Measurements from ENCODE around the gene GPR84.
A peak's percentile ranks its signal among the peaks of the same experiment; 100 is the strongest.

The GPR84 gene

GRCh38 chr12:54389607-54390175 is 25.4 kb upstream of the GPR84 start:
- Histone ChIP-seq H3F3A (ENCODE audit: control insufficient read depth, insufficient read depth) (no peaks in the 10 kb centered on the region), H3K4me2 (ENCODE audit: low read length) (peak overlapping the region; percentile 98; the same call in 1 of the 2 replicates), H3K9me2 (replicated peaks; ENCODE audit: control insufficient read depth, low read length) (no peaks in the 10 kb centered on the region), H3K36me3 (ENCODE audit: control insufficient read depth, low read length) (no peaks in the 10 kb centered on the region), H3K79me2 (ENCODE audit: control insufficient read depth, low read length) (no peaks in the 10 kb centered on the region), H3K27ac (ENCODE audit: low read depth, low read length) (no peak overlapping the region), H4K20me1 (ENCODE audit: control insufficient read depth, insufficient read depth, low read depth, low read length) (no peaks in the 10 kb centered on the region), H3K9me3 (ENCODE audit: control insufficient read depth, insufficient read depth, low read length) (no peaks in the 10 kb centered on the region), H3K4me3 (ENCODE audit: low read length) (no peak overlapping the region), H3K4me1 (ENCODE audit: control insufficient read depth, low read length) (peaks cover 31% of the 10 kb centered on the region), H3K27me3 (ENCODE audit: control insufficient read depth, low read length) (no peaks in the 10 kb centered on the region)
- TF ChIP-seq, protein P1, sequence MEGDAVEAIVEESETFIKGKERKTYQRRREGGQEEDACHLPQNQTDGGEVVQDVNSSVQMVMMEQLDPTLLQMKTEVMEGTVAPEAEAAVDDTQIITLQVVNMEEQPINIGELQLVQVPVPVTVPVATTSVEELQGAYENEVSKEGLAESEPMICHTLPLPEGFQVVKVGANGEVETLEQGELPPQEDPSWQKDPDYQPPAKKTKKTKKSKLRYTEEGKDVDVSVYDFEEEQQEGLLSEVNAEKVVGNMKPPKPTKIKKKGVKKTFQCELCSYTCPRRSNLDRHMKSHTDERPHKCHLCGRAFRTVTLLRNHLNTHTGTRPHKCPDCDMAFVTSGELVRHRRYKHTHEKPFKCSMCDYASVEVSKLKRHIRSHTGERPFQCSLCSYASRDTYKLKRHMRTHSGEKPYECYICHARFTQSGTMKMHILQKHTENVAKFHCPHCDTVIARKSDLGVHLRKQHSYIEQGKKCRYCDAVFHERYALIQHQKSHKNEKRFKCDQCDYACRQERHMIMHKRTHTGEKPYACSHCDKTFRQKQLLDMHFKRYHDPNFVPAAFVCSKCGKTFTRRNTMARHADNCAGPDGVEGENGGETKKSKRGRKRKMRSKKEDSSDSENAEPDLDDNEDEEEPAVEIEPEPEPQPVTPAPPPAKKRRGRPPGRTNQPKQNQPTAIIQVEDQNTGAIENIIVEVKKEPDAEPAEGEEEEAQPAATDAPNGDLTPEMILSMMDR (IDR thresholded peaks at IDR 0.05; ENCODE audit: low read depth, low read length, poor library complexity, severe bottlenecking) = no peak

DNA sequence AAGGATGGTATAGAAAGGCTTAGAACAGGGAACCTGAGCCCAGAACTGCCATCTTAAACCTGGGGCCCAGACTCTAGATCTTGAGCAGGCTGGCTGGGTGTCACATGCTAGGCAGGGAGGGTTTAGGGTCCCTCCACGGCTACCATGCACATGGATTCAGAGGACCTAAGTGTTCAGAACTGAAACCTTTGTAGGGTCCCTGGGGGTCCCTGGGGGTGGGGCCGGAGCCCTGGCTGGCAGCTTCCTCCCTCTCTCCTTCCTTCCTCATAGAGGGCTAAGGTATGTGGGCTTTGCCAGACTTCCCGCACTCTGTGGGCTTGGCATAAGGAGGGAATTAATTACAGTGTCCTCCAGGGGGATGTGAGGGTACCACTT is 24.8 kb upstream of the GPR84 start:
- Histone ChIP-seq H3K4me1 (ENCODE audit: control insufficient read depth, low read length) (peaks cover 36% of the 10 kb centered on the region), H3K4me2 (ENCODE audit: low read length) (no peak overlapping the region), H3K9me3 (ENCODE audit: control insufficient read depth, insufficient read depth, low read length) (no peaks in the 10 kb centered on the region), H3K27ac (ENCODE audit: low read depth, low read length) (no peak overlapping the region), H3K27me3 (ENCODE audit: control insufficient read depth, low read length) (no peaks in the 10 kb centered on the region), H3K79me2 (ENCODE audit: control insufficient read depth, low read length) (no peaks in the 10 kb centered on the region), H3F3A (ENCODE audit: control insufficient read depth, insufficient read depth) (no peaks in the 10 kb centered on the region), H3K9me2 (replicated peaks; ENCODE audit: control insufficient read depth, low read length) (no peaks in the 10 kb centered on the region), H3K36me3 (ENCODE audit: control insufficient read depth, low read length) (no peaks in the 10 kb centered on the region), H3K4me3 (ENCODE audit: low read length) (no peak overlapping the region), H4K20me1 (ENCODE audit: control insufficient read depth, insufficient read depth, low read depth, low read length) (no peaks in the 10 kb centered on the region)
- TF ChIP-seq EZH2phosphoT487 (IDR thresholded peaks at IDR 0.05; ENCODE audit: borderline replicate concordance, low read length) = no peak
- TF ChIP-seq, protein P1 (IDR thresholded peaks at IDR 0.05; ENCODE audit: low read depth, low read length, poor library complexity, severe bottlenecking) = no peak

DNA sequence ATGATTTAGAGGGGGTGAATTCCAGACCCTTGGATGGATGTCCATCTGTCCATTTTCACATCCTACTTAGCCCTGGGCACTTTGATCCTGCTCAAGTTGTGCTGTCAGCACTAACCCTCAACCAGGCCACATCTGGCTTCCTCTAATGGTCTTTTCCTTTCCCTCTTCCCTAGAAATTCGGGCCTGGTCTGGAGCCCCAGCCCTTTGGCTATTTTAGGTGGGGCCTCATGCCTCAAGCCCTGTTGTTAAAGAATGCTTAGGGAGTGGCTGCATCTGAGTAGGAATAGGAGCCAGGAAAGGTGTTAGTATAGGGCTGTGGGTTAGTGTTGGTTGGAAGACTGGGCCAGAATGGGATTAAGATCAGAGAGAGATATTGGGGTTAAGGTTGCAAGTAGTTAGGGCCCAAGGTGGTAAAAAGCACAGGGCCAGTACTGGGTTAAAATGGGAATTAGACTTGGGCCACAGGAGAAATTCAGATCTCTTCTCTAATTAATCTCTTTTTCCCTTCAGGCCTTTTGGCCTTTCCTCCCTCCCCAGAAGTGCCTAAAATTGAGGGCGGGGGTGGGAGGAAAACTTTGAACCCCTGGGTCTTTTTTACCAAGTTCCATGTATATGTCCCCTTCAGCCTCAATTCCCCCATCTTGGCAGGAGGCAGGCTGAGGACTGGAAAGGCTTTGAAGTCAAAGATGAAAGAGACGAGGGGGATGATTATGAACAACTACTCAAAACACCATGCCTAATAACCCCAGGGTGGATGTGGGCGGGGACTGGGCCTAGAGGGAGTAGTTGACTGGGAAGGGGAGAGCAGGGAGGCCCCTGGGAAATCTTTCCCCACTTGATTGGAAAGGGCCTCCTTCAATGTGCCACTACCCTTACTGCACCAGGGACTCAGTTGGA is 24.2 kb upstream of the GPR84 start:
- Histone ChIP-seq H3K9me3 (ENCODE audit: control insufficient read depth, insufficient read depth, low read length) (no peaks in the 10 kb centered on the region), H3K79me2 (ENCODE audit: control insufficient read depth, low read length) (no peaks in the 10 kb centered on the region), H3K36me3 (ENCODE audit: control insufficient read depth, low read length) (no peaks in the 10 kb centered on the region), H3K9me2 (replicated peaks; ENCODE audit: control insufficient read depth, low read length) (no peaks in the 10 kb centered on the region), H3F3A (ENCODE audit: control insufficient read depth, insufficient read depth) (no peaks in the 10 kb centered on the region), H3K27me3 (ENCODE audit: control insufficient read depth, low read length) (no peaks in the 10 kb centered on the region), H3K4me2 (ENCODE audit: low read length) (no peak overlapping the region), H3K4me1 (ENCODE audit: control insufficient read depth, low read length) (peaks cover 36% of the 10 kb centered on the region), H3K27ac (ENCODE audit: low read depth, low read length) (no peak overlapping the region), H3K4me3 (ENCODE audit: low read length) (no peak overlapping the region), H4K20me1 (ENCODE audit: control insufficient read depth, insufficient read depth, low read depth, low read length) (no peaks in the 10 kb centered on the region)
- no peak for TF ChIP-seq EZH2phosphoT487 (IDR thresholded peaks at IDR 0.05; ENCODE audit: borderline replicate concordance, low read length)
- TF ChIP-seq, protein P1 (IDR thresholded peaks at IDR 0.05; ENCODE audit: low read depth, low read length, poor library complexity, severe bottlenecking) = no peak

Measured in DOHH2 (cell line).